VCaP (cell line): ENCODE data around the gene SCAF8.
A peak's percentile ranks its signal among the peaks of the same experiment; 100 is the strongest.

Experiments used
- H3K27ac ChIP-seq: fragments of 450-650 bp; 2 replicates; pipeline ENCODE4 v1.5.1; 2017
- TF ChIP-seq, protein P1 (sequence below): fragments of 450-650 bp; conservative IDR thresholded peaks from 2 replicates; pipeline ENCODE4 v1.5.1; 2017; ENCODE audit warnings: mild to moderate bottlenecking, moderate library complexity

SCAF8 gene

DNA sequence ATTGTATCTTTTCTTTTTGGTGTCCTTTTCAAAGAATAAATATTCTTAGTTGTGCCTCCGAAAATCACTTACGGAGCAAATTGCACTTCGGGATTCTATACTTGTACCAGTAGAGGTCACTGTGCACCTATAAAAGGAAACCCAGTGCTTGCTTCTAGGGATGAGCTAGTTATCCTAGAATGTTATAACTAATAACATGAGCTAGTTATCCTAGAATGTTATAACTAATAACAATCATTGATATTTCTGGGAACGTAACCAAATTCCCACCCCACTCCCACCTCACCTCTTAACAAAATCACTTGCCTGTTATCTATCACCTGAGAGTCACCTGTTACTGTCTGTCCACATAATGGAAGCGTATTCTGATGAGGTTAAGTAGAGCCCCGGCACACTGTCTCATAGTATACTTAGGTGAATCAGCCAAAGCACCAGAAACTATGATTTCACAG lies 135.0 kb downstream of the SCAF8 start:
- TF ChIP-seq, protein P1, sequence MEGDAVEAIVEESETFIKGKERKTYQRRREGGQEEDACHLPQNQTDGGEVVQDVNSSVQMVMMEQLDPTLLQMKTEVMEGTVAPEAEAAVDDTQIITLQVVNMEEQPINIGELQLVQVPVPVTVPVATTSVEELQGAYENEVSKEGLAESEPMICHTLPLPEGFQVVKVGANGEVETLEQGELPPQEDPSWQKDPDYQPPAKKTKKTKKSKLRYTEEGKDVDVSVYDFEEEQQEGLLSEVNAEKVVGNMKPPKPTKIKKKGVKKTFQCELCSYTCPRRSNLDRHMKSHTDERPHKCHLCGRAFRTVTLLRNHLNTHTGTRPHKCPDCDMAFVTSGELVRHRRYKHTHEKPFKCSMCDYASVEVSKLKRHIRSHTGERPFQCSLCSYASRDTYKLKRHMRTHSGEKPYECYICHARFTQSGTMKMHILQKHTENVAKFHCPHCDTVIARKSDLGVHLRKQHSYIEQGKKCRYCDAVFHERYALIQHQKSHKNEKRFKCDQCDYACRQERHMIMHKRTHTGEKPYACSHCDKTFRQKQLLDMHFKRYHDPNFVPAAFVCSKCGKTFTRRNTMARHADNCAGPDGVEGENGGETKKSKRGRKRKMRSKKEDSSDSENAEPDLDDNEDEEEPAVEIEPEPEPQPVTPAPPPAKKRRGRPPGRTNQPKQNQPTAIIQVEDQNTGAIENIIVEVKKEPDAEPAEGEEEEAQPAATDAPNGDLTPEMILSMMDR, result peak; percentile 82
- no peak overlapping the region for H3K27ac ChIP-seq

DNA sequence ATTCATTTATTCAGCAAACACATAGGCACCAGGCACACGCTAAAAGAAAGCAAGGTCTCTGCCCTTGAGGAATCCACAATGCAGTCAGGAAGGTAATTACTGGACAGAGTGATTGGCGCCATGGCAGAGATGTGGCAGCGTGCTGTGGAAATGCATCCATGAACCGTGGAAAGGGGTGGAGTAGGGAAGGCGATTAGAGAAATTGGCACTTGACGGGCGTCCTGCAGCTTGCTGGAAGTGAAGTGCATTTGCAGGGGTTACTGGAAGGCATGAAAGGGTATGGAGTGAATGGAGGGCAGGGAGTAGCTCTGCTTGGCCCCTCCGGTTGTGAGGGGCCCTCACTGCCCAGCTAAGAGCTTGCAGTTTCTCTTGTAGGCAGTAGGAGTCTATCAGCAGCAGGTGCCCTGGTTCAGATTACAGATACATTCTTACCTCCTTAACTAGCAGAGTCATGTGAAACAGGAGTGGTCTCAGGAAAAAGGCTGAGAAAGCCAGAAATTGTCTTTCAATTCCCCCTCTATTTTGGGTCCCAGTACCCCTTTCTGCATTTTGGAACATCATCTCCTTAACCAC lies 139.4 kb downstream of the SCAF8 start:
- TF ChIP-seq, protein P1, result no peak

DNA sequence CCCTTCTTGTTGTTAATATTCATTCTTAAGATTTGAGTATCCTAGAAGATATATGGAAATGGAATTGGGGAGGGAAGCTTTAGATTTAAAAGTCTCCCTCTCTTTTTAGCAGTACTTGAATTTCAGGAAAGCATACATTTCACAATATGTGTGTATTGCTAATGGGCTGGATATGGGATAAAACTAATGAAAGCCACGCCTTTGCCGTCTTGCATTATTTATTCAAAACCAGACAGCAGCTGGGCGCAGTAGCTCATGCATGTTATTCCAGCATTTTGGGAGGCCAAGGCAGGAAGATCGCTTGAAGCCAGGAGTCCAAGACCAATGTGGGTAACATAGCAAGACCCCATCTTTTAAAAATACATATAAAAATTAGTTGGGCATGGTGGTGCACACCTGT lies 140.3 kb downstream of the SCAF8 start:
- H3K27ac ChIP-seq, result no peak overlapping the region
- TF ChIP-seq, protein P1, result no peak

More for the DNA sequence above, 139.4 kb downstream of the SCAF8 start:
- no peak overlapping the region for H3K27ac ChIP-seq

DNA sequence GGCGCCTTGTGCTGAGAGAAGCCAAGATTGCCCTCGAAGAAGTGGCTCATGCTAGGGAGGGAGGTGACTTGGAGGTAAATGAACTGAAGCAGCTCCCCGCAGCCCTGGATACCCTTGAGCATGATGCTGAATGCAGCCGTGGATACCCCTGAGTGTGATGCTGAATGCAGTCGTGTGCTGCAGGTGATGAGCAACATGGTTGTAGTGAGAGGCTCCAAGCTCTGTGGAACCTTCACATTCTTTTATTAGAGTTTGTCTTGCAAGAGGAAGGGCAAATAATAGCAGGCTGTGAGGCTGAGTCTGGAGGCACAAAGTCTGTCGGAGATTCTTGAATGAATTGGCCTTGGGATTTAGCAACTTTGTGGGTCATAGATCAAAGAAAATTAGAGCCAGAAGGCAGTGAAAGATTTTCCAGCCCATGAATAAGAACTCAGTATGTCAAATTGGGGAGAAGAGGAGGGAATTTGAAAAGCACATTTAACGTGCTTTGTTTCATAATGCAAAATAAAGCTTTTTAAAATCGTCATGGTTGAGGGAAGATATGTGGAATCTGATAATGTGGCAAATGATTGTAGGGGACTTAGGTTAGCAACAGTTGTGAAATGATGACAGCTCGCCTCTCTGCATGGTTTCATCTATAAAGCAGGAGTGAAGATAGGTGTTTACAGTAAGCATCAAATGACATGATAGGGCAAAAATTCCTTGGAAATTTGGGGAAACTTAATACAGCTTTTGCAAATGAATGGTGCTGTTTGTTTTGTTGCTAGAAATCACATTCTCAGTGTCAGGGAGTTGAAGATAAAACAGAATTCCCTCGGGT lies 141.8 kb downstream of the SCAF8 start:
- TF ChIP-seq, protein P1, result no peak
- H3K27ac ChIP-seq, result no peak overlapping the region

DNA sequence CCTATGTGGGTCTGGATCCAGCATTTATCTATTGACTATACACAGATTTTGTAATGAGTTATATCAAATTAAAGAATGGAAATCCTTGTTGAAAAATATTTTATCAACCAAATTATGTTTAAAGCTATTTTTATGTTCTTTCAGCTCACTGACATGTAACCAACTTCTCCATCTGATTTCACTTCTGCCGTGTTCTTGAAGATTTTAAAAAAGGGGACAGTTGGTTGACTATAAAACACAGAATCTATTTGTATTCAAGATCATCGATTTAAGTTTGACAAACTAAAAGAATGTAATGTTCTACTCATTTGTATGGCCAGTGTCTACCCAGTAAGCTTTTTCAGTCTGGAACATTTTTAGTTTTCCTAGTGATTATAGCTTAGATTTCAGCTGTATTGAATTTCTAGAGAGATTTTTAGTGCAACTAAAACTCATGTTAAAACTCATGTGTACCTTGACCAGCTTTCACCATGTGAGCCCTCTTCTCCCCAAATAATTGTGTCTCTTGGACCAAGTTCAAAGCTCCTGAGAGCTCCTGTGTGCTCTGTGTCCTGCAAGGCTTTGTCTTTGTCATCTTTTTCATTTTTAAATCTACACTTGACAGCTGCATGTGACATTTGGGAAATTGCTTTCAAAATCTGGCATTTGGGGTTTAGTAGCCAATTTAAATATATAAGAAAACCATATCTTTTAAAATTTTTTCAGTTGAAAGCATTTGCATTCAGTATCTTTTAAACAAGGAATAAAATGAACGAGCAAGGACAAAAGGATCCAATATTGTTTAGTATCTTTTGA lies 143.5 kb downstream of the SCAF8 start:
- H3K27ac ChIP-seq, result no peak overlapping the region
- TF ChIP-seq, protein P1, result no peak

DNA sequence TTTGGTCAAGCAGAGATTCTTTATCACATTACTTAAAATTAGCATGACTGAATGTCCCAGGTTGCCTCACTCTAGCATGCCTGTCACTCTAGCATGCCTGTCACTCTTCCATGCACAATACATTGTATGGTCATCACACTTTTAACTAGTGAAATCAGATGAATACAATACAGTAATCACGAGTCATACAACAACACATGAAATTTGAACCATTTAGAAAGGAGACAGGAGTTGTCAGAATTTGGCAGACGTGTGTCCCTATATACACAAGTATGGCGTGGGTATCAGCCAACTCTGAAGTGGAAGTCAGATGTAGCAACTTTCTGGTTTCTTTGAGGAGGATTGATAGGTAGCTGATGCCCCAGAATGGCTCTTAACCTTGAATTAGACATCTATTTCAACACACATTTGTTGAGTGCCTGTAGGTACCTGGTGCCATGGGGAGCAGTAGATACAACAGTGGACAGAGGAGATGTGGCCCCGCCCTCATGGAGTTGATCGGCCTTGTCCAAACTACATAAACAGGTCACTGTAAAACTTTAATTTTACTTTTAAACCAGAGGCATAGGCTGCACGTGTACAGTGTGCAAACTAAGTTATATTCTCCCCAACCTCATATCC lies 145.8 kb downstream of the SCAF8 start:
- TF ChIP-seq, protein P1, result no peak
- H3K27ac ChIP-seq, result no peak overlapping the region

DNA sequence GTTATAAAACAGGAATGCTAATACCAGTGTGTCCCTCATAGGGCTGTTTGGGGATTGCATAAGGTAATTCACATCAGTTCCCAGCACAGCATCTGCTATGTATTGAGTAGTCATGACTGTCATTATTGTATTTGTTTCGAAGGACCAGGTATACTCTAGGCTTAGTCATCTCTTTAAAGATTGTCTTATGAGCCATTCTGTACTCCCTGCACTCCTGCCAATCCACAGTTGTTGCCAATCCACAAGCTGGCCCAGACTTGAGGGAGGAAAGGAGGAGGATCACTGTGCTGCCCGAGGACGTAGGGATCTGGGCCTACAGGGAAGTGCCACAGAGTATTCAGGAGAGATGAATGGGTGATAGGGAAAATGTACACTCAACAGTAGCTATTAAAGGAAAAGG lies 148.9 kb downstream of the SCAF8 start:
- TF ChIP-seq, protein P1, result no peak
- no peak overlapping the region for H3K27ac ChIP-seq
